ENCODE data around the gene BICRAL.

DNA sequence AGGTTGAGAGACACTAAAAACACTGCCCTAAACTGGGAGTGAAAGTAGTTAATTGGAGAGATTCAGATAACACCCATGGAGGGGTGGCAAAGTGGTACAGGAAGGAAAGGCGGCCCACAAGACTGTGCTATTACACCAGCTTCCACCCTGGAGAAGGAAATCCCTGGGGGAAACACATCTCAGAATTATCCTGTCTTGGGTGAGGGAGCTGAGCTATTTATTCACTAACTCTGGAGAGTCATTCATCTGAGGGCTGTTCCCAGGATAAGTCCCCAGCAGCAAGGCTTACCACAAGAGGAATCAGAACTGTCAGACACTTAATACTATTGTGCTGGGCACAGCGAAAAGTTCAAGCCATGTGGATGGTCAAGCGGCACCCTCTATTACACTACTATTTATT lies 45.9 kb upstream of the BICRAL start:
- no peak for TF ChIP-seq POLR2A (IDR thresholded peaks at IDR 0.05)
- TF ChIP-seq, protein P1, sequence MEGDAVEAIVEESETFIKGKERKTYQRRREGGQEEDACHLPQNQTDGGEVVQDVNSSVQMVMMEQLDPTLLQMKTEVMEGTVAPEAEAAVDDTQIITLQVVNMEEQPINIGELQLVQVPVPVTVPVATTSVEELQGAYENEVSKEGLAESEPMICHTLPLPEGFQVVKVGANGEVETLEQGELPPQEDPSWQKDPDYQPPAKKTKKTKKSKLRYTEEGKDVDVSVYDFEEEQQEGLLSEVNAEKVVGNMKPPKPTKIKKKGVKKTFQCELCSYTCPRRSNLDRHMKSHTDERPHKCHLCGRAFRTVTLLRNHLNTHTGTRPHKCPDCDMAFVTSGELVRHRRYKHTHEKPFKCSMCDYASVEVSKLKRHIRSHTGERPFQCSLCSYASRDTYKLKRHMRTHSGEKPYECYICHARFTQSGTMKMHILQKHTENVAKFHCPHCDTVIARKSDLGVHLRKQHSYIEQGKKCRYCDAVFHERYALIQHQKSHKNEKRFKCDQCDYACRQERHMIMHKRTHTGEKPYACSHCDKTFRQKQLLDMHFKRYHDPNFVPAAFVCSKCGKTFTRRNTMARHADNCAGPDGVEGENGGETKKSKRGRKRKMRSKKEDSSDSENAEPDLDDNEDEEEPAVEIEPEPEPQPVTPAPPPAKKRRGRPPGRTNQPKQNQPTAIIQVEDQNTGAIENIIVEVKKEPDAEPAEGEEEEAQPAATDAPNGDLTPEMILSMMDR (IDR thresholded peaks at IDR 0.05): no peak

Measured in right lobe of liver (tissue), 4 donors.